Erythroblast (primary cell): ENCODE results near the gene GABRR2.

Experiments
- GATA1 ChIP-seq: IDR thresholded peaks from 2 replicates; pipeline ENCODE4 v1.6.1; 2011; ENCODE audit warnings: low read depth, mild to moderate bottlenecking, control low read depth, low read length, moderate library complexity
- POLR2A ChIP-seq: IDR thresholded peaks from 2 replicates; pipeline ENCODE4 v1.6.1; 2011; ENCODE audit warnings: mild to moderate bottlenecking, low read length

- TF ChIP-seq POLR2A, result no peak
- TF ChIP-seq GATA1, result no peak
Observed at GRCh38 chr6:89302195-89302770, 12.8 kb downstream of the GABRR2 start.
